Progenitor cell of endocrine pancreas (in vitro differentiated cells): Measurements from ENCODE around the gene COL5A3. TPM values are rescaled to one million over a fixed set of nuclear protein-coding genes. Genes with fewer than 3 reads are reported as not detected.
"Not testable (repeated sequence)": the region's sequence is repeated elsewhere in the genome, so short reads cannot be mapped to it uniquely, and the experiment has no call there.

Experiments
- DNase-seq: peaks from one replicate; pipeline ENCODE4 v3.0.0; 2021; ENCODE audit warnings: low spot score; ENCODE audit not compliant: unreplicated experiment
- H3K27ac Mint-ChIP-seq: 2 replicates; pipeline ENCODE4 v1.8.0; 2021; ENCODE audit warnings: mild to moderate bottlenecking, moderate library complexity, mixed read lengths
- H3K27me3 Mint-ChIP-seq: 2 replicates; pipeline ENCODE4 v1.8.0; 2021; ENCODE audit warnings: mixed read lengths
- H3K36me3 Mint-ChIP-seq: 2 replicates; pipeline ENCODE4 v1.8.0; 2022; ENCODE audit warnings: mixed read lengths; ENCODE audit not compliant: insufficient read depth
- H3K4me1 Mint-ChIP-seq: 2 replicates; pipeline ENCODE4 v1.8.0; 2021; ENCODE audit warnings: low read depth, mixed read lengths
- H3K4me3 Mint-ChIP-seq: 2 replicates; pipeline ENCODE4 v1.8.0; 2021; ENCODE audit warnings: low read depth, mild to moderate bottlenecking, moderate library complexity, mixed read lengths
- H3K9me3 Mint-ChIP-seq: 2 replicates; pipeline ENCODE4 v1.8.0; 2021; ENCODE audit warnings: low read depth, mixed read lengths
- CTCF ChIP-seq: fragments of 200-600 bp; sonication (generic); IDR thresholded peaks from one replicate; pipeline ENCODE4 v1.5.0; 2021; ENCODE audit warnings: antibody characterized with exemption, mild to moderate bottlenecking; ENCODE audit not compliant: unreplicated experiment
- total RNA-seq: library from RNA; stranded (reverse); gene quantifications from 2 replicates; pipeline ENCODE4 v1.2.1, GENCODE V29; 2021

Gene COL5A3
- total RNA-seq, 1 donor from 2014 or later = 0.05 TPM

DNA sequence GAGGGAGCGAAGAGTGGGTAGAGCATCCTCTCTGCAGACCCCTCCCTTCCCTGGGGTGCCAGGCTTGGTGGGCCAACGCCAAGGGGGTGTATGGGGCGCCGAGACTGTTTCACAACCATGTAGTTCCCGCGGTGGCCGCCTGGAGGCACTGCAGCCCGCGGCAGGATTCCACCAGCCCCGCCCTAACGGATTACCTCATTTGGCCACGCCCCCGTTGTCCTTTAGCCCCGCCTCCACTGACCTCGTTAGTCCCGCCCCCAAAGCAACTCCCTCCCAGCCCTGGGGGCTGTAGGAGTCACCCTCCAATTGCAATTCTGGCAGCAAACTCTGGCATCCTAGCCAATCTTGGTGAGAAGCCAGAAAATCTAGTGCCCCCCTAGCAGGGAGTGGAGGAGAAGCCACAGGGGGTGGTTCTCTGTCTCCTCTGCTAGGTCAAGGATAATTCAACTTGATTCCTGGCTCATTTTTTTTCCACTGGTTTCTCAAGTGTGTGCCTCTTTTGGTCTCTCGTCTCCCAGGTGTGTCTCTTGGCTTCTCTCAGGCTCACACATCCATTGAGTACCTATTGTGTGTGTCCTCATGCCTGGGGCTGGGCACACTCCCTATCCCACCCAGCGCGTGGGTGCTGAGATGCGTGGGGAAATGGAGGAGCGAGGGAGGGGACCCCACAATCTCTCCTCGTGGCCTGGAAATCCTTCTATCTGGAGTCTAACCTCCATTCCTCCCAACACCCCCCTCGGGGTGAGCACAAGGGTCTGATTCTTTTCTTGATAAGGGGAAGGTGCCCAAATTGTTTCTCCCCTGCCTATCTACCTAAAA lies 76.0 kb downstream of the COL5A3 start:
- peak; percentile 76 for DNase-seq
- Mint-ChIP-seq H3K4me3 (peak overlapping the region; percentile 95), H3K4me1 (peaks cover 12% of the 10 kb centered on the region), H3K36me3 (peaks cover 1% of the 10 kb centered on the region), H3K9me3 (no peaks in the 10 kb centered on the region), H3K27me3 (peaks cover 20% of the 10 kb centered on the region), H3K27ac (peak overlapping the region; percentile 69)
- TF ChIP-seq CTCF = peak; percentile 86

DNA sequence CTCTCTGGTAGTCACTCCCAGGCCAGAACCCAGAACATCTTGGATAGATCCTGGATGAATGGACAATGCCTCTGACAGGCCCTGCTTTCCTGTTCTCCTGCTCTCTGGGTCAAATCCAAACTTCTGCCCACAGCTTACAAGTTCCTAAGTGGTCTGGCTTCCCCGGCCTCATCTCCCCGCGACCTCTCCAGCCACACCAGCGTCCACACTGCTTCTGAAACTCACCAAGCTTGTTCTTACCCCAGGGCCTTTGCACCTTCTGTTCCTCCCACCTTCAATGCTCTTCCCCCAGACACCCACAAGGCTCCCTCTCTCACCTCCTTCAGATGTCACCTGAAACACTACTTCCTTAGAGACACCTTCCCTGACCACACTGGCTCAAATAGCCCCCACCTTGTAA lies 77.5 kb downstream of the COL5A3 start:
- no peak for TF ChIP-seq CTCF
- peaks cover 12% of the 10 kb centered on the region for H3K4me1 Mint-ChIP-seq
- H3K36me3 Mint-ChIP-seq = peaks cover 5% of the 10 kb centered on the region
- no peak for DNase-seq
- H3K4me3 Mint-ChIP-seq = no peak overlapping the region
- no peaks in the 10 kb centered on the region for H3K9me3 Mint-ChIP-seq
- H3K27me3 Mint-ChIP-seq = peaks cover 17% of the 10 kb centered on the region
- no peak overlapping the region for H3K27ac Mint-ChIP-seq

GRCh38 chr19:9931629-9932028 lies 78.7 kb downstream of the COL5A3 start:
- Mint-ChIP-seq H3K27me3 (peaks cover 8% of the 10 kb centered on the region), H3K9me3 (no peaks in the 10 kb centered on the region), H3K4me3 (no peak overlapping the region), H3K36me3 (peaks cover 5% of the 10 kb centered on the region), H3K27ac (no peak overlapping the region), H3K4me1 (peaks cover 12% of the 10 kb centered on the region)
- no peak for DNase-seq
- TF ChIP-seq CTCF = no peak

DNA sequence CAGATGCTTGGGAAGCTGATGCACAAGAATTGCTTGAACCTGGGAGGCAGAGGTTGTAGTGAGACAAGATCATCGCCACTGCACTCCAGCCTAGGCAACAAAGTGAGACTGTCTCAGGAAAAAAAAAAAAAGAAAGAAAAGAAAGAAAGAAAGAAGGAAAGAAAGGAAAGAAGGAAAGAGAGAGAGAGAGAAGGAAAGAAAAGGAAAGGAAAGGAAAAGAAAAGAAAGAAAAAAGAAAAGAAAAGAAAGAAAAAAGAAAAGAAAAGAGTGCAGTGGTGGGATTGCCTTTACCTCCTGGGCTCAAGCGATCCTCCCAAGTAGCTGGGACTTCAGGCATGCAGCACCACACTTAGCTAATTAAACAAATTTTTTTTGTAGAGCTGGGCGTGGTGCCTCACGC lies 86.9 kb downstream of the COL5A3 start:
- H3K27me3 Mint-ChIP-seq = no peaks in the 10 kb centered on the region
- H3K27ac Mint-ChIP-seq = no peak overlapping the region
- no peak for DNase-seq
- no peak overlapping the region for H3K4me3 Mint-ChIP-seq
- no peak for TF ChIP-seq CTCF
- H3K9me3 Mint-ChIP-seq = no peaks in the 10 kb centered on the region
- H3K4me1 Mint-ChIP-seq = no peaks in the 10 kb centered on the region
- H3K36me3 Mint-ChIP-seq = peaks cover 6% of the 10 kb centered on the region

DNA sequence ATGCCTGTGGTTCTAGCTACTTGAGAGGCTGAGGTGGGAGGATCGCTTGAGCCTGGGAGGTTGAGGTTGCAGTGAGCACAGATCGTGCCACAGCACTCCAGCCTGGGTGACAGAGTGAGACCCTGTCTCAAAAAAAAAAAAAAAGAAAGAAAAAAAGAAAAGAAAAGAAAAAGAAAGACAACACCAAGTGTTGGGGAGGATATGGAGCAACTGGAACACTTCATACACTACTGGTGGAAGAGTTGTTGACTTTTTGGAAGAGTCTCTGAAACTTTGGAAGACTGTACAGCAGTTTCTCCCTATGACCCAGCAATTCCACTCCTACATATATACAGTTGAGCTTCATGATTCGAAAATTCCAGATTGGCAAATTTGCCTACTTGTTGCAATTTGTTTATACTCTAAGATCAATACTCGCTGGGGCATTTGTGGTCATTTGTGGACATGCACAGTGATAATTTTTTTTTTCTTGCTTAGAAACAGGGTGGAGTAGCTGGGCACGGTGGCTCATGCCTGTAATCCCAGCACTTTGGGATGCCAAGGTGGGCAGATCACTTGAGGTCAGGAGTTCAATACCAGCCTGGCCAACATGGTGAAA lies 87.4 kb downstream of the COL5A3 start:
- H3K4me1 Mint-ChIP-seq, DNase-seq, H3K27ac Mint-ChIP-seq, H3K4me3 Mint-ChIP-seq, H3K9me3 Mint-ChIP-seq, H3K36me3 Mint-ChIP-seq, H3K27me3 Mint-ChIP-seq: not testable (repeated sequence)

- Mint-ChIP-seq H3K9me3 (no peaks in the 10 kb centered on the region), H3K27ac (no peak overlapping the region), H3K36me3 (no peaks in the 10 kb centered on the region)
Measured at GRCh38 chr19:9917321-9917720, 93.0 kb downstream of the COL5A3 start.

More at GRCh38 chr19:9917321-9917720, 93.0 kb downstream of the COL5A3 start:
- no peak for TF ChIP-seq CTCF
- no peaks in the 10 kb centered on the region for H3K27me3 Mint-ChIP-seq
- H3K4me3 Mint-ChIP-seq = no peak overlapping the region
- H3K4me1 Mint-ChIP-seq = peaks cover 6% of the 10 kb centered on the region
- DNase-seq = no peak
